ENCODE results near the gene TAF13.

DNA sequence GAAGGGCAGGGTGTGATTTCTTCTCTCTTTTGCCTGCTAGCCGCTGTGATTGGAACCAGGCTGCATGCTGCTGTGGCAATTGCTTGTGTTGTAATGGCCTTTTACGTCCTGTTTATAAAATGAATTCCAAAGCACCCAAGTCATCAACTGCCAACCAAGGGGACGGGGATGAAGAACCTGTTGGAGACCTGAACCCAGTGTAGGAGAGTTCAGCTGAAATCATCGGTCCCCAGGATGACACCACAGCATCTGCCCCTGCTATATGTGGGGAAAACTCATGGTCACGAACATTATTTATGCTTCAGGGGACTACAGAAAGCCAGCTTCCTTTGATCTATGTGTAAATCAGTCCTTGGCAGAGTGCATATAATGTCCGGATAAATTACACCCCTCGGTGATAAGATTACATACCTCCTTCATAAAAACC is 18.6 kb upstream of the TAF13 start:
- TF ChIP-seq CTCF (IDR thresholded peaks at IDR 0.05; ENCODE audit: low read length) (no peak), EZH2 (IDR thresholded peaks at IDR 0.05; ENCODE audit: borderline replicate concordance, low read length) (no peak)

Measured in OCI-LY1 (cell line).